AG04449 (cell line): ENCODE results near the gene CTDSPL.

ENCODE experiments used
- CTCF ChIA-PET: fragments of 350-600 bp; formaldehyde crosslinking; extraction: SDS; loops from one replicate; lab custom pipeline; 2021; ENCODE audit warnings: antibody characterized with exemption; lab: Yijun Ruan, JAX
- POLR2A ChIA-PET: fragments of 400-600, 350-600 bp; formaldehyde crosslinking; extraction: SDS; loops from one replicate; lab custom pipeline; 2020; ENCODE audit warnings: antibody characterized with exemption, inconsistent platforms; lab: Yijun Ruan, JAX
- DNase-seq: peaks from one replicate; pipeline ENCODE4 v3.0.0-alpha.2; 2010; ENCODE audit warnings: low read depth, low spot score
- H3K4me3 ChIP-seq: 2 replicates; pipeline ENCODE4 v1.5.1; 2011; ENCODE audit warnings: low read depth, mild to moderate bottlenecking, control low read depth, low read length
- CTCF ChIP-seq: IDR thresholded peaks from one replicate; pipeline ENCODE4 v1.5.1; 2011; ENCODE audit warnings: mild to moderate bottlenecking, moderate library complexity, low read length, control low read depth, inconsistent platforms; ENCODE audit not compliant: insufficient read depth; ENCODE audit errors: missing control alignments

Gene CTDSPL

GRCh38 chr3:38003371-38003816, 141.7 kb downstream of the CTDSPL start:
- TF ChIP-seq CTCF: peak; percentile 85
- ChIA-PET CTCF (interaction anchor here (0.6 to 4.7 kb wide), 27 partner anchors 8 to 479 kb away, joined by 3 to 40 read pairs (median 3); partner anchors contain the start of gene PLCD1), POLR2A (no interaction called here)
- H3K4me3 ChIP-seq: no peak overlapping the region
- DNase-seq: no peak

GRCh38 chr3:38003817-38004414, 142.2 kb downstream of the CTDSPL start:
- TF ChIP-seq CTCF: no peak
- CTCF ChIA-PET: interaction anchor here (0.6 to 4.7 kb wide), 27 partner anchors 10 to 479 kb away, joined by 3 to 40 read pairs (median 3); partner anchors contain the start of gene PLCD1
- POLR2A ChIA-PET: no interaction called here
- no peak overlapping the region for H3K4me3 ChIP-seq
- DNase-seq: no peak

- TF ChIP-seq CTCF: peak; percentile 75
- ChIA-PET CTCF (interaction anchor here (0.7 to 4.7 kb wide), 21 partner anchors 8 to 476 kb away, joined by 3 to 40 read pairs (median 4); no protein-coding TSS in a partner anchor), POLR2A (no interaction called here)
- no peak overlapping the region for H3K4me3 ChIP-seq
- no peak for DNase-seq
Measured at GRCh38 chr3:38004415-38005075, 142.9 kb downstream of the CTDSPL start.

- no peak for TF ChIP-seq CTCF
- DNase-seq: no peak
- ChIA-PET POLR2A (no interaction called here), CTCF (interaction anchor here (1.0 to 4.7 kb wide), 7 partner anchors 8 to 475 kb away, joined by 3 to 40 read pairs (median 8); no protein-coding TSS in a partner anchor)
- H3K4me3 ChIP-seq: no peak overlapping the region
Measured at GRCh38 chr3:38005076-38006020, 143.7 kb downstream of the CTDSPL start.

GRCh38 chr3:38006031-38006430, 144.4 kb downstream of the CTDSPL start:
- TF ChIP-seq CTCF: no peak
- no peak for DNase-seq
- POLR2A ChIA-PET: no interaction called here
- CTCF ChIA-PET: interaction anchor here (0.7 to 3.2 kb wide), 3 partner anchors 8 to 338 kb away, joined by 3 to 8 read pairs (median 5); no protein-coding TSS in a partner anchor
- H3K4me3 ChIP-seq: no peak overlapping the region
